IPS DF 4.7 (cell line): ENCODE results near the gene THOC7.

Experiments used
- DNase-seq: peaks from one replicate; pipeline ENCODE4 v3.0.0-alpha.2; 2013; ENCODE audit warnings: low spot score; ENCODE audit errors: extremely low read depth

Gene THOC7

DNA sequence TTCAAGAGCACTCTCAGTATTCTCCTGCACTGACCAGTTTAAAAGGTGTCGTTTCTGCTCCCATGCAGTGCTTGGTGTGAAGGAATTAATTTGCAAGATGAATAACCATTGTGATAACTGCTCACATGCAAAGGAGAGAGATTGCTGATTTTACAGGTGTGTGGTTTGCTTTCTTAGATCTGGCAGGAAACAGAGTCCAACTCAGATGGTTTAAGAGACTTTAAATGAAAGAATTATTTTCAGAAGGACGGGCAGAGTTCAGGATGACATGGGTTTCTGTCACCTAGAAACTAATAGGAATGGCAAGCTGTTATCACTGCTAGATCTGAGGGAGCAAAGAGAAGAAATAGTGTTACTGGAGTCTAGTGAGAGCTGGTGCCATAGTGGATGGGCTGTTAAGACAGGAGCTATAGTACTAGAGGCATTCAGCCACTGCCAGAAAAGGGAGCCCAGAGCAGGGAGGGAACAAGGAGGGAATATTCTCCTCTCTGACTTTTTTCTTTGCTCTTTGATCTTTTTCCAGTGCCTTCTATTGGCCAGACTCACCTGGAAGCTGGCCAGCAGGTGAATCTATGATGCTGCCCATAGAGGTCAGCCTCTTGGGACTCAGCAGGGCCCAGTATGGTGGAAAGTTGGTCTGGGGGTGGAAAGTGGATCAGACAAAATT, 14.9 kb upstream of the THOC7 start:
- DNase-seq = no peak

DNA sequence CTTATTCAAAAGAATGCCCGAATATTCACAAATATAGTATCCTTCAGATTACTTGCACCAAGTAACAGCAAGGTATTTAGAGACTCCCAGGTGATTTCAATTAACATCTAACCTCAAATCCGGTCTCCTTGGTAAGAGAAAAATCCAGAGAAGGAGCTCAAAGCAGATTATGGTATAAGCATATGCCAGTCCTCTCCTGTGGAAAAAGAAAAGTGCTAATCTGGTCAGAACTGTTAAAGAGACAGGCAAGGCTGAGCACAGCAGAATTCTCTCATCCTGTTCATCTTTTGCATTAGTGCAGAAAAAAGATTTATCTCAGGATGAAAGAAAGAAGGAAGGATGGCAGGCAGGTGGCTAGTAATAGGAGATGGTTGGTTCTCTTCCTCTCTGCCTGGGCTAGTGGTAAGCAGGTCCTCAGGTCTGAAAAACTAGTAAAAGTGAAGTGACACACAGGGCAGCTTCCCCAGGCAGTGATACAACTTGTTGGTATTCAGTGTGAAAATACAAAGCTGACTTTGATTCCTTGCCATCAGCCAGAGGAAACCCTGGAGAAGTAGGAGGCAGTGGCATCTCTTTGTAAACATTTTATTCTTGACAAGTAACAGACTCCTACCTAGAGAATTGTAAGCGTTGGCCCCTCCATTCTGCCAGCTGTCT, 14.3 kb upstream of the THOC7 start:
- DNase-seq = no peak

DNA sequence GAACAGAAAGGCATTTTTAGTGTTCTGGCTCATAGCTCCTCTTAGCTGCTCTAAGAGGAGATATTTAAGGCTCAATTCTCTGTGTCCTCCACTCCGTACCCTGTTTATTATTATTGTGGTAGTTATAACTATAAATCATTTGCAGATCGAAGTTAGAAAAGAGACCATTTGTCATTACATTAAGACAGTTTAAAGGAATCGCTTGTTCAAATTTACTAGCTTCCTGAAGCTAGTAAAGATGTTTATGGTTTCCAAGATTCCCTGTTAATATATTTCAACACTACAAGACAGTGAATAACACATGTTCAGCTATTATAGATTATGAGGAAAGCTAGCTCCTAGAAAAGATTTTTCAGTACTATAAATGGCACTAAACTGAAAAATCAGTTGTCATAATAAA, 12.7 kb upstream of the THOC7 start:
- DNase-seq = no peak

DNA sequence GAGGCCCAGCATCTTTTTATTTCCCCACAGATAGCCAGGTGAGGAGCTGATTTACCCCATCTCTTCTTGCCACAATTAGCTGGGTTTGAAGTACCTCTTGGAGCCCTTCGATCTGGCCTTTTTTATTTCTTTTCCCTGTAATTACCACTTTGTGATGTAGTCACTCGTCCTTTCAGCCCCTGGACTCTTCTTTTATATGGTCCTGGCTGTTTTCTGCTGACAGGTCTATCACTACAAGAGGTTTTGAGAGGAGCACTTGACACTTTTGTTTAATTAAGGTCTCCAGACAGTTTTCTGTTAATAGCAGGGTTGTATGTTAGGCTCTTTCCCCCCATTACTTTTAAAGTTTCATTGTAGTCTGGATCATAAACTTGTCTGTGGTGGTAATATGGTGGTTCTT, 11.9 kb upstream of the THOC7 start:
- DNase-seq = no peak

DNA sequence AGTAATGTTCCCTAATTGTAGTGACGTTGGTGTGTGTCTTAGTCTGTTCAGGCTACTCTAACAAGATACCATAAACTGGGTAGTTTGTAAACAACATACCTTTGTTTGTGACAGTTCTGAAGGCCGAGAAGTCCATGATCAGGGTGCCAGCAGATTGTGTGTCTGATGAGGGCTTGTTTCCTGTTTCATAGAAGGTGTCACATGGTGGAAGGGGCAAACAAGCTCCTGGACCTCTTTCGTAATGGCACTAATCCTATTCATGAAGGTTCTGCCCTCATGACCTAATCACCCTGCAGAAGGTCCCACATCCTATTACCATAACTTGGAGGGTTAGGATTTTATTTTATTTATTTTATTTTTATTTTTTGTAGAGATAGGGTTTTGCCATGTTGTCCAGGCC, 11.2 kb upstream of the THOC7 start:
- DNase-seq = no peak

DNA sequence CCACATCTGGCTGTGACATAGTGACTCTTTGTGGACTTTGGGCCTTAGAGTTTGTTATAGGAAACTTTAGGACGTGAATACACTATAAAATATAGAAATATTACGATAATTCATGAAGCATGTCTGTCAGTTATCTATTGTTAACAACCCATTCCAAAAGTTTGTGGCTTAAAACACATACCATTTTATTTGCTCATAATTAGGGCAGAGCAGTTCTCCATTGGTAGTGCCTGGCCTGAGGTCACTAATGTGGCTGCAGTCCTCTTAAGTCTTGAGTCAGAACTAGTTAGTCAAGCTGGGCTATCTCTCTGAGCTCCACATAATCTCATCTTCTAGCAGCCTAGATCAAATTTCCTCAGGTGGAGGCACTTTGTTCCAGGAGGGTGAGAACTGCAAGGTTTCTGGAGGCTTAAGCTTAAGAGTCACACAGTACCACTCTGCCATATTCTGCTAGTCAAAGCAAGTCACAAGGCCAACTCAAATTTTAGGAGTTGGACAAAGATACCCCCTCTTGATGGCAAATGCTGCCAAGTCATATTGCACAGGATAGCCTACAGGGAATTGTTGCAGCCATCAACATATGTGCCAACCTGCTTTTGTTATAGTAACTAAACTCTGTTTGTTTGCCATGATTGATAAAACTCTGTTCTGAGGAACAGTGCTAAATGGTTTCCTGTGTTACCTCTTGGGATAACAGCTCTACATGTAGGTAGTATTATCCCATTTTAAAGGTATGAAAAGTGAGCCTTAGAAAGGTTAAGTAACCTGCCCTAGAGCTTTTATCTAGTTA, 8.7 kb upstream of the THOC7 start:
- DNase-seq = no peak

DNA sequence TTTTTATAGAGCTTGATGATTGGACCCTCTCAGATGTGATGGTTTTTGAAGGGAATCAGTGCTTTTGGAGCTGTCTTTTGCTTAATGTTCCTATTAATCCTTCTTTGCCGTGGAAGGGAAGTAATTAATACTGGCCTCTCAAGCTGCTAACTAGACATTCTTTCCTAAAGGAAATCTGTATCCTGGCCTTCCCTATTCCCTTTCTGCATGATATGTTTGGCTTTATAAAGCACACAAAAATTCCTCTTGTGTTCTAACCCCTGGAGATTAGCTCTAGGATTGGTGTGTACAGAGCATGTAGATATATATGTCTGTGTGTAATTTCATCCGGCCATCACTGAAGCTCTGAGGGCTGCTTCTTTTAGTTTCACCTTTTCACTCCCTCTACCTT, 7.0 kb upstream of the THOC7 start:
- DNase-seq = no peak

DNA sequence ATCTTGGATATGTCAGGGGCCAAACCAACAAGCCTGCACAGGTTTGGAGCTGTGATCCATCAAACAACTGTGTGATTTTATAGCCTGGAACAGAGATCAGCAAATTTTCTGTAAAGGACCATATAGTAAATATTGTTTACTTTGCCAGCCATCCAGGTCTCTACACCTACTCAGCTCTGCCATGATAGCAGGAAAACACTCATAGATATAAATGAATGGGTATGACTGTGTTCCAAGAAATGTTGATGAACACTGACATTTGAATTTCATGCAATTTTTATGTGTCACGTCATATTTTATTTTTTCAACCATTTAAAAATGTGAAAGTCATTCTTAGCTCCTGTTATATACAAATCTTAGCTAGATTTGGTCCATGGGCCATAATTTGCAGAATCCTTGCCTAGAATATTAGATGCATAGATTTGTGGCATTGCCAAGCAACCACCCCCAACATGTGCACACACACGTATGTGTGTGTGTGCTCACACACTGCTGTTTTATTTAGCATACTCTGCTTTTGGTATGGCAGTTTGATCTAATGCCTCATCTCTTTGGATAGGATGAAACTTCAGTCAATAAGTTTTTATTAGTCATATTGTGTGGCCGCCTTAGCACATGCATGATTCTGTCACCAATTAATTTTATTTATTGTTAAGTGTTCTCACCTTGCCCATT, 6.5 kb upstream of the THOC7 start:
- no peak for DNase-seq

DNA sequence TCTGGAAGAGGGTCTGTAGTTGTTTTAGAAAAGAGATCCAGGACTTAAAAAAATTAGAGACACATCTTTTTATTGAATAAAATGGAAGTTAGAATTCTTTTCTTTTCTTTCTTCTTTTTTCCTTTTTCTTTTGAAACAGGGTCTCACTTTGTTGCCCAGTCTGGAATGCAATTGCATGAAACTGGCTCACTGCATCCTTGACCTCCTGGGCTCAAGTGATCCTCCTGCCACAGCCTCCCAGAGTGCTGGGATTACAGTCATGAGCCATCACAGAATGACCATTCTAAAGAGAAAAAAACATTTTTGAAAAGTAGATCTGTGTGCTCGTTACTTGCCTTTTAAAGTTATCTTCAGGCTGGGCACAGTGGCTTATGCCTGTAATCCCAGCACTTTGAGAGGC, 3.6 kb upstream of the THOC7 start:
- no peak for DNase-seq

DNA sequence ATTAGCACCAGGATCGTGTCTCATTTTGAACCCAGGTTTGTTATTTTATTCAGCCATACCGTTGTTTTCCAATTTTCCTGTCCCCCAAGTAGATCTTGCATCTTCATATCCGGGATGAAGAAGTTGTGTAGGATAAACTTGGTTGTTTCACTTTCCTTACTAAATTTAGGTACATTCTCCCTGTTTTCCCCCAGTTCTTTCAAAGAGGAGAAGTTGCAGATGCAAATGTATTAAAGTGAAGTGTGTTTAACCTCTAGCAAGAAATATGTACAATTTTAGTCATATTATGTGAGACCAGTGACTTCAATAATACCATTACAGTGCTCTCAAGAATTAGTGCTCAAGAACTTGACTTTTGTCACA, 1.3 kb upstream of the THOC7 start:
- DNase-seq = no peak

DNA sequence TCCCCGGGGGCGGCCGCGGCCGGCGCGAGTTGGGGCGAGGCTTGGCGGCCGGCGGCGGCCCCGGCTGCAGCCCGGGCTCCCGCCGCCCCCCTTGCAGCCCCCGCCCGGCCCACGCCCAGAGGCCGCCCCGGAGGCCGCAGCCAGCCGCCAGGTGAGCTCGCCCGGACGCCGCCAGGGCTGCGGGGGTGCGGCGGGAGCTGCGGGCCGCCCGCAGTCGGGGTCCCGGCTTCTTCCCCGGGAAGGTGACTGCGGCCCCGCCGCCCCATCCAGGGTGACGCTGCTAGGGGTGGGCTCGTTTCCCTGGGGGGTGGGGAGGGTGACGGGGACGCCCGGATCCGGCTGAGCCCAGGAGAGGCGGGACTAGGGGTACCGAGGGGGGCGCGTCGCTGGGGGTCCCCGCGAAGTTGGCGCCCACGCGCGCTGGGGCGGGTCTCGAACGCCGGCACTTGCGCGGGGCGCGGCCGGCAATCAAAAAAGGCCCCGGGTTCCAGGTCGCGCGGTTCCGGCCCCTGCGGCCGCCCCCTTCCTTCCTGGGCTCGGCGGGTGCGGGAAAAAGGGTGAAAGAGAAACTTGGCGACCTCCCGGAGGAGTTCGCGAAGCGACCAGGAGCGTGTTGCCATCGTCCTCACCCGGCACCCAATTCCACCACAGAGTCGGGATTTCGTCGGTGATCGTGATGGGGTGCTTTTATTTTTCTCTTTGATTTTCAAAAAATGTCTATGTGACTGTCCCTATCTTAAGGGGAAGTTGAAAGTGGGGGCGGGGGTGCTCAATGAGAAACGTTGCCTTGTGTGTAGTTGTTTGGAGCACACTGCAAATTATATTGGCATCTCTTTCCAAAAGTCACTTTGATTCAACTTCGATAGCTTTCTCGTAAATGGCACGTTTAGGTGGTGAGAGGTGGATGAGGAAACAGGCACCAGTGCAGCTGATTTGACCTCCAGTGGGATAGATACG, 681 bp upstream of the THOC7 start:
- DNase-seq = no peak

DNA sequence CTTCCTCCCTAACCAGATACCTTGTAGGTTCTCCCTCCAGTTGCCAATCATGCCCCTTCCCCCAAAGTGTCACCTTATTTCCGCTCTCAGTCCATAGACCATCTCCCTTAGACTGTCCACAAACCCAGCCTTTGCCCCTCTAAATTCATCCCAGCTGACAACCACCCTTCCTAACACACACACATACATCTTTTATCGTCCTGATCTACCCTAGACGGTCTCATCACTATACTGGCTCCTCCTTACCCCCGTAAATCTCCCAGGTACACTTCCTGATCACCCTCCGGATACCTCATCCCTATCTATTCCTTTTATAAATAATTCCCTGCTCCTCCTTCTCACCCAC, 828 bp downstream of the THOC7 start:
- DNase-seq = no peak

DNA sequence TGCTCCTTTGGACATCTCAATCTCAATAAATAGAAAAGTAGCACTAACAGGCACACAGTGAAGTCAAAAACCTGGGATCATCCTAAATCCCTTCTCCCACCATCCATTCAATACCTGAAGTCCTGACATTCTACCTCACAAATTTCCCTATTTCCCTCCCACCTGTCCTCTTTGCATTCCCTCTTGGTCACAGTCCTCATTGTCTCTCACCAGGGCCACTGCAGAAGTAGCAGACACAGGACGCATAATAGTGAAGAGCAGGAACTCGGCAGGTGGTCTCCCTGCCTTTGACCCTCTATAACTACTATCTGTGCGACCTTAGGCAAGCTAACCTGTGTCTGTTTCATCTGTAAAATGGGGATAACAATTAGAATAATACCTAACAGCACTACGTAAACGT, 2.3 kb downstream of the THOC7 start:
- no peak for DNase-seq

DNA sequence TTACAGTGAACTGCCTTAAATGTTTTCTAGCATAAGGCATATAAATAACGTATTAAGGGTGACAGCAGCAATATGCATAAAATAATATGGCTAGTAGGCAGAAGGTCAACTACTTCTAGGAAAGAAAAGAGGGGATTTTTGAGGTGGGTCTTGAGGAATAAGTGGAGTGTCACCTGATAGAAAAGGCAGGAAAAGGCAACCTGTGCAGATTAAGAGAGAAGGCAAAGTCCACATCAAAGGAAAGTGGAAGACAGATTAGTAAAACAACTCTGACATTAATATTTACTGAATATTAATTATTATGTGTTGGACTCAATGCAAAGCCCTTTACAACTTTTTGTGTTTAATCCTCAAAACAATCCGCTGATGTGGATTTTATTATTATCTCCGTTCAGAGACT, 2.8 kb downstream of the THOC7 start:
- no peak for DNase-seq

DNA sequence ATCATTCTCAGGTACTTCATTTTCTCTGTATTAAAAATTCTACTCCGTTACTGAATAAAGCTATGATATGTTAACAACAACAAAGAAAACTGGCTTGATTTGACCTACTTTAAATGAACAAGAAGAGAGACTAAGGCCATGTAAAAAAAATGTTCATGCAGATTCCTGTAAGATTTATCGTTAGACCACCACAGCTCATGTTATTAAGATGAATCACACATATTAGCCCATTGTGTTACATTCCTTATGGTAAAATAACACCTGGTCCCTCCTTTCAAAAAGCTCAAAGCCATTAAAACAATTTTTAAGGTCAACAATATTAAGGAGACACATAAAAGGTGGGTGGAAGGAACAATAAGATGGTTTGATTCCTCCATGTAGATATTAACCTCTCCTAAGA, 6.3 kb downstream of the THOC7 start:
- no peak for DNase-seq

DNA sequence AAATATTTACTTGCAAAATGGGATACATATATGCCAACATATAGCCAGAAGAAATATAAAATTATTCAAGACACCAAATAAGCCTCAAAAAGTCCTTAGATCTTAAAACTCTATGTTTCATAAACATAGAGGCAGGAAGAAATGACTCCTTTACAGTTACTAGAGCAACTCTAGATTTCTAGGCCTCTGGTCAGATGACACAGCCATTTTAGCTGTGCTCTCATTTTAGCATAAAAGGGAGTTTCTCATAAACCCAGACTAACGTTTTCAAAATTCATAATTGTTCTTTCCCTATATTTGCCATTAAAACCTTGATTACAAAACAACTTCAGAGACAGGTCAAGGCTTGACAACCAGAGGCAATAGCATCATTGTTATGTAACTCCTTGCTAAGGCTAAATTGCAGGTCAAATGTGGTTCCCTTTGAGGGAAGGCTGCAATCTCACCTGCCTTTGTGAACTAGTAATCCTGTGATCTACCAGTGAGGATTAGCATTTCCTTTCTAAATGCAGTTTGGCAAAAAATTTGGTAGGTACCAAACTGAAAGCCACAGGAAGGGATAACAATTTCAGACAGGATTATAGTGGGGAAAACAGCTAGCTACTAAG, 8.2 kb downstream of the THOC7 start:
- DNase-seq = no peak

DNA sequence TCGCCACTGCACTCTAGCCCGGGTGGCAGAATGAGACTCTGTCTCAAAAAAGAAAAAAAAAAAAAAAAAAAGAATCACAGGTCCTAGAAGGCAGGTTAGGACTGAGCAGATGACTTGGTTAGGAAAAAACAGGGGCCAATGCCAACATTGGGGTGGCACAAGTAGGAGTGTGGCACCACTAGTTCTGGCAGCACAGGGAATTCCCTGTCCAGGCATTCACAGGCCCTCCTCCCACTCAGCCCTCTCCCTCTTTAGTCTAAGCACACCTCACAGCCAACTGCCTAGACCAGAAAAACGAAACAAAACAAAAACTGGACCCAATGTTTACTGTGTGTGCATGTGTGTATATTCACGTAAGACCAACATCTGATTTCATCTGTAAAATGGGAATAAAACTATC, 10.5 kb downstream of the THOC7 start:
- DNase-seq = no peak

DNA sequence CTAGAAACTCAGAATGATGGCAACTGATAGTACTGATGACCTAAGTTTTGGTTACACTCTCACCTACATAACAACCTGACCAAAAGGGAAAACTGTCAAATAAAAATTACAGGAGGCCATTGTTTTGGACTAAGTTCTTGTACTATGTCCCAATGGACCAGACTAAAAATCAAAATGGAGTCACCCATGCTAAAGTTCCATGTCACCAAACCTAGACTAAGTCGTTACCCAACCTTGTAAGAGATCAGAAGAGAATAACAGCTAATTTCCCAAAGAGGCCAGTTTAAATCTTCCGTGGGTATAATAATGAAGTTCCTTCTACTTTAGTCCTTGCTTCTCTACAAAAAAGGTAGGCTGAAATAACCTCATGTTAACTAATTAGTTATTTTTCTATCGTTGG, 12.3 kb downstream of the THOC7 start:
- no peak for DNase-seq

DNA sequence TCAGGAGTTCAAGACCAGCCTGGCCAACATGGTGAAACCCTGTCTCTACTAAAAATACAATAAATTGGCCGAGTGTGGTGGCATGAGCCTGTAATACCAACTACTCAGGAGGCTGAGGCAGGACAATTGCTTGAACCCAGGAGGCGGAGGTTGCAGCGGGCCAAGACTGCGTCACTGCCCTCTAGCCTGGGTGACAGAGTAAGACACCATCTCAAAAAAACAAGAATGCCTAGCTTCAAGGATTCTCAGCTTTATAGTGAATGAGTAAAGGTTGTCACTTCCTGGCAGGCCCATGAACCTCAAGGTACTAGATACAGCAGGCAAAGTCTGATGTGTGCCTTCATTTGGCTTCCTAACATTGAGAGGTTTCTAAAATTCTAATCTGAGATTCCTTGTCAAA, 14.4 kb downstream of the THOC7 start:
- no peak for DNase-seq

DNA sequence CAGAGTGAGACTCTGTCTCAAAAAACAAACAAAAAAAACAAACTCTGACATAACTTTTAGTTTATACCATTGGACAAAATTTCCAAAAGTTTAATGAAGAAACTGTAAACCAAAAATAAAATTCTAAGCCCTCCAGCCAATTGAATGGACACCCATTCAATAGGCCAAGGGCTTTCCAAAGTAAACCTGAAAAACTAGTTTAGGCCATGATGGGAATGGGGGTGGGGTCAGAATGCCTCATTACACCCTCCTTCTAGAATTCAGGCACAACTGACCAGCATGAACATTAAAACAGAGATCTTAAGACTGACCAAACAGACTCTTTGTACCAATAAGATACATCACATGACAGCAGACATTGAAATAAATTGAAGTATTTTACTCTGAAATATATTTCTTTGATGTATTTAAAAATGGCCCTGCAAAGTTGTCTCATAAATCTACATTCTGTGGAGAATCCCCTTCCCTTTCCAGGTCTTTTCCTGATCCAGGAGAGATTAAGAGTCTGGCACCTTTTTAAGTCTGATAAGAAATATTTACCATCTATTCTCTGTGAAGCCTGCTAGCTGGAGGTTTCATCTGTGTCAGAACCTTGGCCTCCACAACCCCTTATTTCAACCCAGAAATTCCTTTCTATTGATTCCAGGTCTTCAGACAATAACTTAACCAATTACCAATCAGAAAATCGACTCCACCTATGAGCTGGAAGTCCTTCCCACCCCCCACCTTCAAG, 15.7 kb downstream of the THOC7 start:
- no peak for DNase-seq
